GM12864 (cell line): ENCODE results near the gene C7orf57.

Experiments used
- DNase-seq: peaks from one replicate; pipeline ENCODE4 v3.0.0-alpha.2; 2011; ENCODE audit warnings: low read depth
- H3K4me3 ChIP-seq: 2 replicates; pipeline ENCODE4 v1.5.1; 2011; ENCODE audit warnings: mild to moderate bottlenecking, low read depth, low read length, control low read depth
- TF ChIP-seq, protein P1 (sequence below): IDR thresholded peaks from 2 replicates; pipeline ENCODE4 v1.5.1; 2011; ENCODE audit warnings: low read depth, mild to moderate bottlenecking, moderate library complexity, low read length, control low read depth, inconsistent platforms; ENCODE audit errors: missing control alignments

The C7orf57 gene

DNA sequence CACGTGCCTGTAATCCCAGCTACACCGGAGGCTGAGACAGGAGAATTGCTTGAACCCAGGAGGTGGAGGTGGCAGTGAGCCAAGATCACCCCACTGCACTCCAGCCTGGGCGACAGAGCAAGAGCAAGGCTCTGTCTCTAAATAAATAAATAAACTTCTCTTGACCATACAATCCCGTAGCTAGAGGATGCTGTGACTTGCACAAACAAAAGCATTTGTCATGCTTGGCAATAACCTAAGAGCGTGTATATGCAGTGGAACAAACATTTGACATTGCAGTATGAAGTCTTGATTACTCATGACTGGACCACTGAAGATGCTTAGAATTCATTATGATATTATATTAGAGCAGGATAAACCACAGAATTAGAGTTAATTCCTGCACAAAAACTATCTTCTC is 1.4 kb upstream of the C7orf57 start:
- TF ChIP-seq, protein P1, sequence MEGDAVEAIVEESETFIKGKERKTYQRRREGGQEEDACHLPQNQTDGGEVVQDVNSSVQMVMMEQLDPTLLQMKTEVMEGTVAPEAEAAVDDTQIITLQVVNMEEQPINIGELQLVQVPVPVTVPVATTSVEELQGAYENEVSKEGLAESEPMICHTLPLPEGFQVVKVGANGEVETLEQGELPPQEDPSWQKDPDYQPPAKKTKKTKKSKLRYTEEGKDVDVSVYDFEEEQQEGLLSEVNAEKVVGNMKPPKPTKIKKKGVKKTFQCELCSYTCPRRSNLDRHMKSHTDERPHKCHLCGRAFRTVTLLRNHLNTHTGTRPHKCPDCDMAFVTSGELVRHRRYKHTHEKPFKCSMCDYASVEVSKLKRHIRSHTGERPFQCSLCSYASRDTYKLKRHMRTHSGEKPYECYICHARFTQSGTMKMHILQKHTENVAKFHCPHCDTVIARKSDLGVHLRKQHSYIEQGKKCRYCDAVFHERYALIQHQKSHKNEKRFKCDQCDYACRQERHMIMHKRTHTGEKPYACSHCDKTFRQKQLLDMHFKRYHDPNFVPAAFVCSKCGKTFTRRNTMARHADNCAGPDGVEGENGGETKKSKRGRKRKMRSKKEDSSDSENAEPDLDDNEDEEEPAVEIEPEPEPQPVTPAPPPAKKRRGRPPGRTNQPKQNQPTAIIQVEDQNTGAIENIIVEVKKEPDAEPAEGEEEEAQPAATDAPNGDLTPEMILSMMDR, result no peak
- H3K4me3 ChIP-seq, result no peak overlapping the region
- DNase-seq, result no peak

GRCh38 chr7:48035967-48036478 is 680 bp downstream of the C7orf57 start:
- TF ChIP-seq, protein P1, result no peak
- no peak for DNase-seq
- no peak overlapping the region for H3K4me3 ChIP-seq

DNA sequence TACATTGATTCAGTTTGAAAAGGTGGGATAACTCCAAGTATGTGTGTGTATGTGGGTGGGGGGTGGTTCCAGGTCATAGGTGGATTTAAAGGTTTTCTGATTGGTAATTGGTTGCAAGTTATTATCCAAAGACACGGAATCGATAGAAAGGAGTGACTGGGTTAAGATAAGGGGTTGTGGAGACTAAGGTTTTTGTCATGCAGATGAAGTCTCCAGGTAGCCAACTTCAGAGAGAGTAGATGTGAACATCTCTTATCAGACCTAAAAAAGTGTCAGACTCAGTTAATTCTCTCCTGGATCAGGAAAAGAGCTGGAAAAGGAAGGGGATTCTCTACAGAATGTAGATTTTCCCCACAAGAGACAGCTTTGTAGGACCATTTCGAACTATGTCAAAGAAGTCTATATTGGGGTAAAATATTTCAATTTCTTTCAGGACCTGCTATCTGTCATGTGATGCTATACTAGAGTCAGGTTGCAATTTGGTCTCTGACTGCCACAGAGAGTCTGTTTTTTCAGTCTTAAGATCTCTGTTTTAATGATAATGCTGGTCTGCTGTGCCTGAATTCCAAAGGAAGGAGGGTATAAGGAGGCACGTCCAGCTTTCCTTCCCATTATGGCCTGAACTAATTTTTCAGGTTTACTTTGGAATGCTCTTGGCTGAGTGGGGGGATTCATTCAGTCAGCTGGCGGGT is 3.6 kb downstream of the C7orf57 start:
- no peak overlapping the region for H3K4me3 ChIP-seq
- TF ChIP-seq, protein P1, result no peak
- DNase-seq, result no peak

- TF ChIP-seq, protein P1, result no peak
- DNase-seq, result no peak
- no peak overlapping the region for H3K4me3 ChIP-seq
These were observed 5.8 kb downstream of the C7orf57 start for GRCh38 chr7:48040944-48041652.

DNA sequence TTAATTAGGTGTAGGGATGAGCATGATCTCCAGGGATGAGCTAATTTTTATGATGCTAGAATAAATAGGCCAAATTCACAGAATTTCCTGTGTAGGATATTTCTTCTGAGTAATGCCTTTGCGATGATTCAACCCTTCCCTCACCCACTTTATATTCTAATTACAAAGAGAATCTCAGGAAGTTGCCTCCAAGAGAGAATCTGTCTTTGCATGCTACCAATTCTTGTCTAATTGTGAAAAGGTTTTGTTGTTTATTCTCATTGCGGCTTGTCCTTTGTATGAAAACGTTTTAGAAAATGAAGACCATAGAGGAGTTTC is 6.3 kb downstream of the C7orf57 start:
- H3K4me3 ChIP-seq, result no peak overlapping the region
- TF ChIP-seq, protein P1, result no peak
- DNase-seq, result no peak

GRCh38 chr7:48042216-48042615 is 6.9 kb downstream of the C7orf57 start:
- no peak for DNase-seq
- H3K4me3 ChIP-seq, result no peak overlapping the region
- TF ChIP-seq, protein P1, result no peak
